Activated T-cell treated with anti-CD3 and anti-CD28 coated beads, Interleukin-2, amount 50 U/mL, for 72 hours (primary cell): ENCODE data around the gene IL10RA. TPM values are rescaled to one million over a fixed set of nuclear protein-coding genes. Genes with fewer than 3 reads are reported as not detected.
"Not testable (repeated sequence)": the region's sequence is repeated elsewhere in the genome, so short reads cannot be mapped to it uniquely, and the experiment has no call there.

ENCODE experiments used
- ATAC-seq, 2 donors: fragments of 150-1000 bp; cut with Tn5 transposase; replicated peaks in 1 of 2; 2 replicates each; pipeline ENCODE4 v1.10.0; 2021; ENCODE audit warnings: moderate library complexity in 2 of 2, mild to moderate bottlenecking in 1 of 2
- DNase-seq, 2 donors: peaks; one replicate each; pipeline ENCODE4 v3.0.0; 2021 to 2022; ENCODE audit warnings: mixed read lengths in 1 of 2
- H3K27ac Mint-ChIP-seq: one replicate; pipeline ENCODE4 v1.8.0; 2022; ENCODE audit warnings: mild to moderate bottlenecking, moderate library complexity, mixed read lengths
- H3K27me3 Mint-ChIP-seq: one replicate; pipeline ENCODE4 v1.8.0; 2022; ENCODE audit warnings: low read depth, mixed read lengths
- H3K36me3 Mint-ChIP-seq, 2 donors: one replicate each; pipeline ENCODE4 v1.8.0; 2022; ENCODE audit warnings: mixed read lengths in 2 of 2, mild to moderate bottlenecking in 1 of 2; ENCODE audit not compliant: insufficient read depth in 2 of 2
- H3K4me1 Mint-ChIP-seq: one replicate; pipeline ENCODE4 v1.8.0; 2022; ENCODE audit warnings: low read depth, mixed read lengths
- H3K4me3 Mint-ChIP-seq, 2 donors: one replicate each; pipeline ENCODE4 v1.8.0; 2022; ENCODE audit warnings: mild to moderate bottlenecking in 2 of 2, mixed read lengths in 2 of 2, moderate library complexity in 2 of 2
- H3K9me3 Mint-ChIP-seq, 2 donors: one replicate each; pipeline ENCODE4 v1.8.0; 2022; ENCODE audit warnings: mixed read lengths in 2 of 2
- total RNA-seq, 2 donors: library from RNA; stranded (reverse); gene quantifications; one replicate each; pipeline ENCODE4 v1.2.3, GENCODE V29; 2022

Gene IL10RA
- total RNA-seq, result 100 to 1,000 TPM in 1 of 2 donors, 10 to 100 TPM in 1; 79.6 to 123 TPM

GRCh38 chr11:117985953-117986887 lies at the start of gene IL10RA:
Gene IL10RA (plus strand): TSS chr11:117986394. CDS start chr11:117986468, 74 bp downstream.
- Mint-ChIP-seq H3K9me3 (no peaks in the 10 kb centered on the region), H3K4me3 (peak within 1 kb of the TSS; percentile 82 to 98), H3K27me3 (no peaks in the 10 kb centered on the region), H3K4me1 (peaks cover 81% of the 10 kb centered on the region), H3K36me3 (peaks cover 38 to 47% of the 10 kb centered on the region in 2 donors), H3K27ac (peak within 1 kb of the TSS; percentile 98)
- DNase-seq (peak; percentile 89 to 97), ATAC-seq (peak; percentile 81 to 83)

GRCh38 chr11:117936973-117937372 lies 49.2 kb upstream of the IL10RA start:
- H3K27me3 Mint-ChIP-seq, result no peaks in the 10 kb centered on the region
- no peak overlapping the region for H3K27ac Mint-ChIP-seq
- no peaks in the 10 kb centered on the region for H3K9me3 Mint-ChIP-seq
- DNase-seq (no peak), ATAC-seq (no peak)
- H3K4me1 Mint-ChIP-seq, result peaks cover 60% of the 10 kb centered on the region
- no peaks in the 10 kb centered on the region for H3K36me3 Mint-ChIP-seq
- H3K4me3 Mint-ChIP-seq, result no peak overlapping the region

GRCh38 chr11:117940736-117941135 lies 45.5 kb upstream of the IL10RA start:
- Mint-ChIP-seq H3K9me3 (peaks cover 0 to 3% of the 10 kb centered on the region in 2 donors), H3K4me1 (peaks cover 50% of the 10 kb centered on the region), H3K27me3 (no peaks in the 10 kb centered on the region), H3K36me3 (peaks cover 0 to 2% of the 10 kb centered on the region in 2 donors), H3K27ac (no peak overlapping the region), H3K4me3 (no peak overlapping the region)
- no peak for DNase-seq
- no peak for ATAC-seq

- H3K4me3 Mint-ChIP-seq, result no peak overlapping the region
- ATAC-seq (peak; percentile 19 to 32), DNase-seq (no peak)
Observed at GRCh38 chr11:117941163-117941707, 45.0 kb upstream of the IL10RA start.

GRCh38 chr11:117941976-117942654 lies 44.1 kb upstream of the IL10RA start:
- Mint-ChIP-seq H3K4me3 (no peak overlapping the region), H3K27me3 (no peaks in the 10 kb centered on the region), H3K36me3 (peaks cover 0 to 2% of the 10 kb centered on the region in 2 donors), H3K27ac (no peak overlapping the region), H3K9me3 (peaks cover 0 to 3% of the 10 kb centered on the region in 2 donors), H3K4me1 (peaks cover 53% of the 10 kb centered on the region)
- DNase-seq (no peak), ATAC-seq (no peak)

More at GRCh38 chr11:117941163-117941707, 45.0 kb upstream of the IL10RA start:
- H3K27me3 Mint-ChIP-seq, result no peaks in the 10 kb centered on the region
- peaks cover 53% of the 10 kb centered on the region for H3K4me1 Mint-ChIP-seq
- H3K9me3 Mint-ChIP-seq, result peaks cover 0 to 3% of the 10 kb centered on the region in 2 donors
- H3K27ac Mint-ChIP-seq, result no peak overlapping the region
- peaks cover 0 to 2% of the 10 kb centered on the region in 2 donors for H3K36me3 Mint-ChIP-seq

- Mint-ChIP-seq H3K27ac (peak overlapping the region; percentile 36), H3K36me3 (peaks cover 0 to 2% of the 10 kb centered on the region in 2 donors), H3K4me1 (peaks cover 69% of the 10 kb centered on the region), H3K27me3 (no peaks in the 10 kb centered on the region), H3K4me3 (peak overlapping the region; percentile 13 to 24), H3K9me3 (peaks cover 0 to 3% of the 10 kb centered on the region in 2 donors)
- ATAC-seq, result peak in 1 of 2 donors; percentile 21
- DNase-seq, result no peak
Observed at GRCh38 chr11:117944554-117944953, 41.6 kb upstream of the IL10RA start.

GRCh38 chr11:117945047-117945810 lies 41.0 kb upstream of the IL10RA start:
- peaks cover 75% of the 10 kb centered on the region for H3K4me1 Mint-ChIP-seq
- peak overlapping the region; percentile 11 to 24 for H3K4me3 Mint-ChIP-seq
- H3K9me3 Mint-ChIP-seq, result peaks cover 0 to 3% of the 10 kb centered on the region in 2 donors
- ATAC-seq (peak in 1 of 2 donors; percentile 5), DNase-seq (no peak)
- no peak overlapping the region for H3K27ac Mint-ChIP-seq
- H3K36me3 Mint-ChIP-seq, result peaks cover 0 to 2% of the 10 kb centered on the region in 2 donors
- no peaks in the 10 kb centered on the region for H3K27me3 Mint-ChIP-seq

- Mint-ChIP-seq H3K27me3 (no peaks in the 10 kb centered on the region), H3K4me1 (peaks cover 86% of the 10 kb centered on the region), H3K27ac (peak overlapping the region; percentile 13), H3K4me3 (peak overlapping the region; percentile 12 to 17), H3K9me3 (peaks cover 0 to 3% of the 10 kb centered on the region in 2 donors), H3K36me3 (peaks cover 0 to 2% of the 10 kb centered on the region in 2 donors)
- DNase-seq (no peak), ATAC-seq (peak; percentile 6 to 12)
Observed at GRCh38 chr11:117946156-117946841, 39.9 kb upstream of the IL10RA start.

GRCh38 chr11:117946842-117947526 lies 39.2 kb upstream of the IL10RA start:
- Mint-ChIP-seq H3K27me3 (no peaks in the 10 kb centered on the region), H3K4me3 (peak overlapping the region; percentile 12 to 17), H3K4me1 (peaks cover 87% of the 10 kb centered on the region), H3K36me3 (peaks cover 0 to 2% of the 10 kb centered on the region in 2 donors), H3K27ac (peak overlapping the region; percentile 52), H3K9me3 (peaks cover 0 to 3% of the 10 kb centered on the region in 2 donors)
- ATAC-seq (peak; percentile 58 to 64), DNase-seq (peak; percentile 81 to 89)

- not testable (repeated sequence) for ATAC-seq, H3K27me3 Mint-ChIP-seq, H3K4me3 Mint-ChIP-seq, DNase-seq, H3K36me3 Mint-ChIP-seq, H3K9me3 Mint-ChIP-seq
- peaks cover 90% of the 10 kb centered on the region for H3K4me1 Mint-ChIP-seq
- peak overlapping the region; percentile 76 for H3K27ac Mint-ChIP-seq
Observed at GRCh38 chr11:117947751-117948150, 38.4 kb upstream of the IL10RA start.

- not testable (repeated sequence) for H3K27ac Mint-ChIP-seq, H3K27me3 Mint-ChIP-seq, DNase-seq, ATAC-seq, H3K9me3 Mint-ChIP-seq, H3K36me3 Mint-ChIP-seq
- H3K4me1 Mint-ChIP-seq, result peaks cover 97% of the 10 kb centered on the region
- H3K4me3 Mint-ChIP-seq, result peak overlapping the region; percentile 23 to 44
Observed at GRCh38 chr11:117948466-117948865, 37.7 kb upstream of the IL10RA start.
